HG03103 (cell line): ENCODE measurements around the gene ITPR3.

Experiments used
- ATAC-seq: cut with Tn5 transposase; IDR thresholded peaks from one replicate; pipeline ENCODE4 v1.9.1; 2021; ENCODE audit warnings: low read depth; ENCODE audit not compliant: unreplicated experiment

The ITPR3 gene

DNA sequence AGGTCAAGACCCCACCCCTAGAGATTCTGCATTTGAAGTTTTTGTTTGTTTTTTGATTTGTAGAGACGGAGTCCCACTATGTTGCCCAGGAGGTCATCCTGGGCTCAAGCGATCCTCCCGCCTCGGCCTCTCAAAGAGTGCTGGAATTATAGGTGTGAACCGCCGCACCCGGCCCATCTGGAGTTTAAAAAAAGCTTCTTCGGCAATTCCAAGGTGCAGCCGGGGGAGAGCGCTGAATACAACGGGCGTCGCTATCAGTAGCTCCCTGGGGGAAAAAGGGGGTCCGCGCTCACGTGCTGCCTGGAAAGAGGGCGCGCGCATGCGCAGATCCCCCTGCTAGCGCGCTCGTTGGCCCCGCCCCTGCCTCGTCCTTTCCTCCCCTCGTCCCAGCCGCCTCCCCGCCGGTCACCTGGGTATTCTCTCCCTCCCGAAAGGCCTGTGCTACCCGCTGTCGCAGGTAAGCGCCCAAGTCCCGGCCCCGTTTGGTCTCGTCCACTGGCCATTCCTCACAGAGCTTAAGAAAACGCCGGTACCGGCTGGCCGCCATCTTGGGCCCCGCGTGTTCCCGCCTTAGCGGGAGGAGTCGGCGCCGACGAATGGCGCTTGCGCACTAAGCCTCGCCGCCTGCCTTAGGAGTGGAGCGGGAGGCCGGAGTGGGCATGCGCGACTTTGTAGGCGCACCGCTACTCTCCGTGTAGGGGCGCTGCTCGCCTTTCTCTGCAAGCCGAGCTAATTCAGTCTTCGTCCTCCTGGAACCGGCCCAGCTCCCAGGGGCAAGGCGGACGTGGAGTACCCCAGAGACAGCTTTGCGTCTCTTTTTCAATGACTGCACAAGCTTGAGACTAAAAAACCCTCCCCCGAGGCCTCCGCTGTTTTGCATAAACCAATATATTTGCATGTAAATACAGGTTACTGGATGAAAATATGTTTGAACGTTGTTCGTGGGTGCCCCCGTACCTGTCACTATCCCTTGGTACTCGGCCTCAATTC is 90.3 kb downstream of the ITPR3 start, which contains the start of gene UQCC2:
TSS of gene UQCC2 (minus strand) at position 561 of the 990 bp plus-strand sequence. CDS start at position 547, 14 bp downstream.
- peak; percentile 81 for ATAC-seq

DNA sequence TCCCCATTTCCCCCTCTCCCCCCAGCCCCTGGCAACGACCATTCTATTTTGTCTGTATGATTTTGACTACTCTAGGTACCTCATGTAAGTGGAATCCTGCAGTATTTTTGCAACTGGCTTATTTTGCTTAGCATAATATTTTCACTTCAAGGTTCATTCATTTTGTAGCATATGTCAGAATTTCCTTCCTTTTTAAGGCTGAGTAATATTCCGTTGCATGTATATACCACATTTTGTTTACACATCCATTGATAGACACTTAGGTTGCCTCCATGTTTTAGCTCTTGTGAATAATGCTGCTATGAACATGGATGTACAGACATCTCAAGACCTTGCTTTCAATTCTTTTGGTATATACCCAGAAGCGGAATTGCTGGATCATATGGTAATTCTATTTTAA is 91.8 kb downstream of the ITPR3 start:
- ATAC-seq, result no peak

DNA sequence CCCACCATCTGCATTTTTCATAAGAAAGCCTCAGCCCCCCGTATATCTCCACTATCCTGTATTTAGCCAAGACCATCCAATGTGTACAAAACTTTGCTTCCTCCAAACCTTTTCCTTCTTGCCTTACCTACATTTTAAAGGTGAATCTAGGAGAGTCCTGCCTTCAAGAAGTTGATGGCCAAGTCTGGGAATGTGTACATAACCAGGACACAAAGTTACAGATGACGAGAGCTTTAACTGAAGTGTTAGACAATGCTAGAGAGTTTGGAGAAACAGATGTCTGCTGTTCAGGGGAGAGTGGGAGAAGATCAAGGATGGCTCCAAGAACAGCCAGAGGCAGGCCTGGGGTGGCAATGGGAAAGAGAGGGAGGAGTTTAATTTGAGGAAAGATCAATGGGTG is 92.7 kb downstream of the ITPR3 start:
- no peak for ATAC-seq

DNA sequence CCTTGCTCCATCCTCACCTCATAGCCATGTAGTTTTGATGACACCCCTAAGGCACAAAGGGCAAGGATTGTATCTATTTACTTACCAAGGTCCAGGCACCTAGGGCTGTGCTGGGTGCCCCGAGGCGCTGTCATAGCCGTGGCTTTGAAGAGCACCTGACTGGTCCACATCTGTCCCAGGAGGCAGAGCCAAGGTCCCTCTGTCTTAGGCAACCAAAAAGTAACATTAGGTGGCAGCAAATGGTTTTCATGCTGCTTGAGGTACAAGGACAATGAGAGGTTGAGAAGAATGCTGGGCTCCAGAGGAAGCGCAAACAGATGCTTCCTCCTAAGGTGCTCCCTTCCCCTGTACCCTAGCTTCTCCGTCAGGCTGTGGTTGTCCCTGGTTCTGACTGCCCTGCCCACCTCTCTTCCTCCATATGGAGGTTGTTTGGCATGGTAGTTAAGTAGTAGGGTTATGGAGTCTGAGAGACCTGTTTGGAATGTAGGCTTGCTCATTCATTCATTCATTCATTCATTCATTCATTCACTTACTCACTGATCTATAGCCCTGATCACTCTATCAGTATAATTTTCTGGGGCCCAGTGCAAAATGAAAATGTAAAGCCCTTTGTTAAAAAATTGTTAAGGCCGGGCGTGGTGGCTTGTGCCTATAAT is 93.4 kb downstream of the ITPR3 start:
- ATAC-seq, result no peak

DNA sequence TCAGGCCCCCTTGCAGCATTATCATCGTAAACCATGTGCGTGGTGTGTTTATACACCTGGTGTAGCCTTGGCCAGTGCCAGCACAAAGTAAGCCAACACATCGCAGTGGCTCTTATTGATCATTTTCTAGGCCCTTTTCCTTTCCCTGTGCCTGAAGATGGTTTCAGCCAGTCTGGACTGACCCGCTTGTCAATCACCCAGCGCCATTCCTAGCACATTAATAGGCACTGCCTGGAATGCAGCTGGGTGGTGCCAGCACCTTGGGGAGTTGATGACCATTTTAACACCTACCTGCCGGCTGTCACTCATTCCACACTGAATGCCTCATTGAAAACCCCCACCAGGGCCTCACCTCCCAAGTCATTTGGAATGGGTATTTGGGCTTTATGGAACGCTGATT is 95.3 kb downstream of the ITPR3 start:
- ATAC-seq, result no peak

DNA sequence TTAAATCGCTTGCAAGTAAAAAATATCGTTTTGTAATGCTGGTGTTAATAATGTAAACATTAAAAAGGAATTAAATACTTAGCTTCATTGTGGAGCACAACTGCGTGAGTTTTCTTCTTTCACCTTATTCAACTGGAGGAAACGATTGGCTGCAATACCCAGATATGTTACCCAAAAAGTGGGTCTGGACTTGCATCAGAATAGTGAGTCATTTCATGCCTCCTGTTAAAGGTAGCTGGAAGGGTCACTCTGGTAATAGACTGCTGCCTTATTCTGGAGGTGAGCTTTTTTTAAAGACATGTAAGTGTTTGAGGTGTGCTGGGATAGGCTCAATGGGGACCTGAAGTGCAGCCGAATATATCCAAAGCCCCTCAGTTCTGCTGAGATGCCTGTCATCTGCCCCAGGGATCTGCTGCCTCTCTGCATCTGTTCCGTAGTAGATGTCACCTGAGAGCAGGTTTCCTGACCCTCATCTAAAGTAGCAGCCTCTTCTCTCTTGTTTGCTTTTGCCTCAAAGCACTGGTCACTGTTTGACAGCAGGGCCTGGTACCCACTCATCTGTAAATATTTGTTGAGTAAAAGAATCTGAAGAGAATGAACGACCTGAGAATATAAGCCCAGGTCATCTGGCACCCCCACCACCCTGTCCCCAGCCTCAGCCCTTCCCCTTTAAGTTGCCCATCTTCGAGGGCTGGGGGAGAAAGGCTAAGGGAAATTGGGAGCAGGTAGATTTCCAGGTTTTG is 95.9 kb downstream of the ITPR3 start:
- no peak for ATAC-seq

DNA sequence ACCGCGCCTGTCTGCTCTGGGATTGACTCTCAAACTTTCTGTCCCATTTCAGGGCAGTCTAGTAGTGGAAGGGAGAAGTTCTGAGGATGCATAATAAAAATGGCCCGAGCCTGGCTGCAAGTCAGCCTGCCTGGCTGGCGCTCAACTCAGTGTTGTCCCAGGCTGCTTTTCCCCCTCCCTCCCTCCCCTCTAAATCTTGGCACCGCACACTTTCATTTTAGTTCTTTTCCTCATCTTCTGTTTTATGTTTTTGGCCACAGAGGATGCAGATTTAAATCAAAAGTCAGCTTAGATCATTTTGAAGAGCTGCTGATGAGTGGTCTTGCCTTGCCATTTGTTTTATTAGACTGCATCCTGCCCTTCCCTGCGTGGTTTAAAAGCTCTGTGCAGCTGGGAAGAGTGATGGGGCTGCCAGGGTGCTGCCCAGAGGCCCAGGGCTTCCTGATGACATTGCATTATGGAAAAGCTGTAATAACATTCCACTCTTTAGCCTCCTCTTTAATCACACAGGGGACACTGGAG is 96.9 kb downstream of the ITPR3 start:
- ATAC-seq, result no peak

DNA sequence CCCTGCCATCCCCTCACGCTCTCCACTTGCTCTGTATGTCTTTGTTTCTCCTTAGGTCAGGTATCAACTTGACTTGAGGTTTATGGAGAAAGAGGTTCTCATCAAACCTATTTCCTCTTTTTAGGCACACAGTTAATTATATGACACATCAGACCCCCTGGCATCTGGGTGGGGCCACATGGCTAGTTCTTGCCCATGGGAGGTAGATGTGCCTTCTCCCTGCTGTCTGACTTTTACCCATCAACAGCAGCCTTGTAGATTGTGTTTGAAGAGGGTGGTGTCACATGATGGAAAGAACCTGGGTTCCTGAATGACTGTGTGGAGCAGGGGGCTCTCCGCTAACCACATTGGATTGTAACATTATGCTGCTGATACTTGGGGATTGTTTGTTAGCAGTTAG is 97.6 kb downstream of the ITPR3 start:
- no peak for ATAC-seq

DNA sequence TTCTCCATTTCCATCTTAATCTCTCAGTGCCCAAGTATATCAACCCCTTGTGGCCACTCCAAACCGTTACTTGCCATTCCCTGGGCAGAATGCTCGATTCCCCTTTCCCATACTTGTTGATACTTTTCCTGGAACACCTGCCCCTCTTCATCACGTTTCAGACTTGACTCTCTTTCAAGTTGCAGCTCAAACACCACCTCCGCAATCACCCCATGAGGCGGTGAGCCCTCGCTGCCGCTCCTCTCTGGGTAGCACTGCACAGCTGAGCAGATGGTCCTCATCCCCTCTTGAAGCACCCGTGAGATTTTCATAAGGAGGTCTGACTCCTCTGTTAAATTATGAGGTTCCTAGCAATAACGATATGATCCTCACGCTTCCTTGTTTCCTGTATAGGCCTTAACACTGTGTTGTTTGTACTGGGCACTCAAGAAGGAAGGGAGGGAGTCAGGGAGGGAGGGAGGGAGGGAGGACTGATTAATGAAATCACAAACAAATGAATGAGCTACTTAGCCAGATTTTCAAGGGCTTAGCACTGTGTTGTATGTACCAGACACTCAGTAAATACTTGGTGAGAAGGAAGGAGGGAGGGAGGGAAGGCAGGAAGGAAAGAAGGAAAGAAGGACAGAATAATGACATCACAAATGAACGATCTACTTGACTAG is 98.3 kb downstream of the ITPR3 start:
- no peak for ATAC-seq

DNA sequence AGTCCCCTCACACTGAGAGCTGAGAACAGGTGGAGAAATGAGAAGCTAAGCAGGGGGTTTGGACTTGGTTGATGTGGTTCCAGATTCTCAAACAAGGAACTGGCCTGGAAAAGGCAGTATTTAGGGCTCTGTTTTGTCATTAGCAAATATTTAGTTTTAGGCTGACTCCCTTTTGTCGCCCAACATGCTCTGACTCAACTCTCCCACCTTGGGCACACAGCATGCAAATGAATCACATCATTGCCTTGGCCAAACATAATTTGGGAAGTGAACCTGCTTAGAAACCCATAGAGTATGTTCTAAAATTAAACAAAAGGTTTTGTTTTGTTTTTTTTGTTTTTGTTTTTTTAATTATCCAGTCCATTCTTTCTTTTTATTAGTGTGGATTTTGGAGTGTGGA is 99.9 kb downstream of the ITPR3 start:
- no peak for ATAC-seq

DNA sequence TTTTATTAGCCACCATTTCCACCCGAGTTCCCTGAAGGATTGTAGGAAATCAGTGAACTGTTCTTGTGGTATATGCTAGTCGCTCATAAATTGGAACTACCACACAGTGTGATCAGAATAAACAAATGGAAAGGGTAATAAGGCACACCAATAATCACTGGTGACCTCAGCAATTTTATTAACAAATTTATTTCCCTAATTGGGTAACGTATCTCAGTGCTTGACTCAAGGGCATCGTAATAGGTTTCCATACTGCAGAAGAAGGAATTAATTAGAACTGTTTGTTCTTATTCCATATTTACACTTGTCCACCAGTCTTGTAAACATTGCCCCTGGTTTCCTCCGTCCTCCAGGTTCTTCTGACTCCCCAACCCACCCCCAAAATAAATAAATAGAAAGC is 100.4 kb downstream of the ITPR3 start:
- no peak for ATAC-seq

DNA sequence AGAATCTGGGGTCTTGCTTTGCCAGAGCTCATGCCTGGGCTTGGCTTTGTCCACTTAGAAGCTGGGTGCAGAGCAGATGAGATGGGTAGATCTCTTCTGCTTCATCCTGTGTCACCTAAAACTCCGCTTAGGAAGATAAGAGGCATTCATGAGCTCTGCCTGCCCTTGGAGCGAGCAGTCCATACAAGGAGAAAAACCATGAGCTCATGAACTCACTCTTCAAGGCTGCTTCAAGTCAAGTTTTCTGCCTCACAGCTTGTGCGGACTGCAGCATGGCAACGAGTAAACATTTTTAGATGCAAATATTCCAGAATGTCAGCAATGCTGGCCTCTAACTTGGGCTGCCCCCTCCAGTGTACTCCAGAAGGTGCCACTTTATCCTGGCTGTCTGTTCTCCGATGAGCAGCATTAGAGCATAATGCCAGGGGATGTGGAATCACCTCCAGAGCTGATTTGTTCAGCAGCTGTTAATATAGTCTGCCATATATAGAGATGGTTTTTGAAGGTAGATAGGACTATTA is 101.0 kb downstream of the ITPR3 start:
- ATAC-seq, result no peak

DNA sequence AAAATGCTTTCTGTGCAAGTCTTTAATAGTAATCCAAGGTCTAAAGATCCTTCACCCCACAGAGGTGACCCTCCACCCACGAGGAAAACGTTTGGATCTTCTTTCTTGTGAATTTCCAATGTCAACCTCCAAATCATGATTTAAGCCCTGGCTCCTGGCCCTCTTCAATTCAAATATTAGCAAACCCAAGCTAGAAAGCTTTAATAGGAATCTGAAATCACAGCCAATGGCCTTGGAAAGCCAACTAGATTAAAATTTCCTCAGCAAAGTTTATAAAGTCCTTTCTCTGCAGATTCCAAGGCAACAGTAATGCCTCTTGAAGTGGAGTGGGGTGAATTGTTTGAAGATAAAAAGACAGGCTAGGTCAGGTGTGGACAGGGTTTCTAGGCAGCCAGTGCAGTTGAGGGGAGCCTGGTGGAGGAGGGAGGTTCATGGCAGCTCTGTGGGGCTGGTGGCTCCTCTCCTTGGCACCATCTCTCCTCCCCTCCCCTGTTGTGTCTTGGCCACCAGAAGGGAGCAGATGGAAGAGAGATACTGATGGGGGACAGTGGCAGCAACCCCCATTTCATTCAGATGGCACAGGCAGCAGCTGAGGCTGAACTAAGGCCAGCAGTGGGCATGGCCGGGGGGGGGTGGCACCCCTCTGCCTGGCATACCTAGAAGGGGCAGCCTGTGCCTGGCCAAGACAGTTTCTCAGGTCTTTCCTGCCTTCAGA is 102.4 kb downstream of the ITPR3 start:
- ATAC-seq, result no peak

DNA sequence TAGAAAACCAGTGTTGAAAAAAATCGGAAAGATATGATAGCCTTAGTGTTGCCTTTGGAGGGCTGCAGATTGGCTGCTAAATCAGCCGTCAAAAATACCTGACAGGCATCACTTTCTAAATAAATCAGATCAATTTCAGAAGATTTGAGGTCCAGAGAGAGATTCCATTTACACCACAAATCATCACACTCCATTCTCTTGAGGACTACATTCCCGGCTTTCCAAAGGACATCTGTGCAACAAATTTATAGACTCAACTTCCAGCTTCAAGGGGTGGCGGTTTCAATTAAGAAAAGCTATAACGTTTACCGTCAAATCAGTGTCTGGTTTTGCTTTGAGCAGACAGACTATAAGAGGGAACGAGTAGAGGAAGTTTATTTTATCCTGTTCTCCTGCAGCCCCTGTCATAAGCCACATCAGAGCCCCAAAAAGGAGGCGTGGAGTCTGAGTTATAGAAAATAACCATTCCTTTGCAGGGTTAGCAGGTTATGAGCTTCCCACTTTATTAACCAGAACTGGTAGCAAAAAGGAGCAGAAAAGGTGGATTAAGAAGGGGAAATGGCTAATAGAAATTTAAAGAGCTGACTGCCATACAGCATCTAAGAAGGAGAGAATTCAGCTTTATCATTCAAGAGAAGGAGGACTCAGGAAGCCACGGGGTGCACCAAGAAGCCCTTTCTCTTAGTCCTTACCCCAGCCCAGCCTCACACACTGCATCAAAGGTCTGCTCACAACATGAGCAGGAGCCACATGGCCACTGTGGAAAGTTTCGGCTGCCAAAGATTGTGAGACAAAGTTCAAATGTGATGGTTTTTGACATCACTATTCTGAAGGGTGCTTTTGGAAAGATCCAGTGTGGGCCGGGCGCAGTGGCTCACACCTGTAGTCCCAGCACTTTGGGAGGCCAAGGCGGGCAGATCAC is 103.2 kb downstream of the ITPR3 start:
- no peak for ATAC-seq

DNA sequence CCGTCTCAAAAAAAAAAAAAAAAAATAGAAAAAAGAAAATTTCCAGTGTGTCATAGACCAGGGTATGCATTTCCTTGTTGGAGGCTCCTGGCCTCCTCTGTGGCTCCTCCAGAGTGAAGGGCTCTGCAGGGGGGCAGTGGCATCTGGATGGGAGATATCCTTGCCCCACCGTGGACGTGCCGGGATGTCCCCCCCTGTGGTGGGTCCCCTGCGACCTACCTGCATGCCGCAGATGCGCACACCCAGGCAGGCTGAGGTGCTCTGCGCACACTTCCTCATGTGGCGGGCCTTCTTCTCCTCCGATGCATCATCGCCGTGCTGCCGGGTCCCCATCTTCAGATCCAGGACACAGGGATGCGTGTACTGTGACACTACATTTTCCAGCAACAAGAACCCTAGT is 104.1 kb downstream of the ITPR3 start:
- ATAC-seq, result no peak

DNA sequence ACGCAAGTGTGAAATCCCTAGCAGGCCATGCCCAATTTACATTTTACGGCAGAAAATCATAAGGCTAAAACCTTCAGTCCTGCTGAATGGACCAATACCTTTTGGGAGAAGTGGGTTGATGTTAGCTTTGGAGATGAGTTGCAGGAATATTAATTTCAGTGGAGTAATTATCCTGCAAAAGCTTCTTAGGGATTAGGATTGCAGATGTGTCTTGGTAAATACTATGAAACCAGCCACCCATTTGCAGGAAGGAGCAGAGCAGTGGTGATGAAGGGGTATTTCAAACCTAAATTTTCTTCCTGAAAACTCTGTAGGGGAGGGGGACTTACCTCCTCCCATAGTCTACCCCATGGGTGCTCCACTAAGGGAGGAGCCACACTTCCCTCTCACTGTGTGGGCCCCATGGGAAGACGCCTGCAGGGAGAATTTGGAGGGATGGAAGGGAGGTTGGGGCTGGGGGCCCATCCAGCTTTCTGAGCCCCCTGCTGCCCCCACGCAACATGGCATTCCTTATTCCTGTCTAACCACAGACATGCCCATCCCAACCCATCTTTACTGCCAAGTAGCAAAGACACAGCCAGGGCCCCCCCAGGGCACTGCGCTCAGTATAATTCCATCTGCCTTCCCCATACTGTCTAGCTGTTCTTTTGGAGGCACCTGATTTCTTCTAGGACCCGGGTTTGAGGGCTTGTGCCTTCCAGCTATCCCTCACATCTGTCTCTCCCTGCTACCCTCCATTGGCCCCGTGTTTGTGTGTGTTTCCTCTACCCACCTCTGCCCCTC is 105.0 kb downstream of the ITPR3 start:
- no peak for ATAC-seq

DNA sequence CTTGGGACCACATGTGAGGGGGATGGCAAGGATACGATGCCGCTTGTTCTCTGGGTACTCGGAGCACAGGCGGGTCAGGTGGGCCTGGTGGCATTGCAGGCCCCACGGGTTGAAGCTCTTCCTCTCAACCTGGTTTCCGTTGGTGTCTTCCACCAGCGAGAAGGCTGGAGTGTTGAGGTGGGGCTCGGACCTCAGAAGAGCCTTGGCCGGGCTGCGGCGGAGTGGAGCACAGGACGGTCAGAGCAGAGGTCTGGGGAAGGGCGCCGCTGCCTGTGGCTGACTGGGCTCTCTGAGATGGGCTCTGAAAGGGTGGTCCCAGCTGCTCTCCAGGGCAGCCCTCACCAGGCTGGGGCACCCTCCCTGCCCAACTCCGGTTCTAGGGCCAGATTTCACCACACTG is 105.6 kb downstream of the ITPR3 start:
- ATAC-seq, result no peak

DNA sequence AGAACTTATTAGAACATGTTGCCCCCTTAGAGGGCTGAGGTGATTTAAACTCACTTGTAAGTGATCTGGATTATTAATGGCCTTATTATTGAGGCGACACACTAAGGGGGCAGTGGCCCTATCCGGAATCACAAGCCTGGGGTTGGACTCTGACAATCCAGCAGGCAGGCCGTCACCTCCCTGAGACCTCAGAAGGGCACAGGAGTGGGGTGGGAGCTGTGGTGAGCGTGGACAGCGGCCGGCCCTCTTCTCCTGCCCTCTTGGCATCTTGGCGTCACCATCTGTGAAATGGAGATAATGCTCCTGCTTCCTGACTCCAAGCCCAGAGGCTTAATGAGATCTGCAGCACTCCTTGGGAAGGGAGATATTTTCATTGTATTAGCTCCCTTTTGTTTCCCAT is 106.0 kb downstream of the ITPR3 start:
- ATAC-seq, result no peak
